Stomach (tissue), 4 donors: ENCODE measurements around the gene PRKN.

Experiments
- CTCF ChIP-seq, 7 experiments: fragments of 450-650 bp in 4 of 7; fragments of 200-600 bp in 3 of 7; sonication (generic) in 3 of 7; IDR thresholded peaks; one replicate each; pipeline ENCODE4 v1.5.1; 2016 to 2019; ENCODE audit warnings: antibody characterized with exemption in 7 of 7, control low read depth in 2 of 7, mild to moderate bottlenecking in 1 of 7
- POLR2A ChIP-seq, 4 donors: fragments of 450-650 bp; IDR thresholded peaks; one replicate each; pipeline ENCODE4 v1.6.1; 2016; ENCODE audit warnings: antibody characterized with exemption in 4 of 4, control low read depth in 2 of 4, mild to moderate bottlenecking in 1 of 4, moderate library complexity in 1 of 4
- POLR2AphosphoS5 ChIP-seq, 3 donors: sonication (generic); formaldehyde crosslinking; IDR thresholded peaks; one replicate each; pipeline ENCODE4 v1.6.1; 2016; ENCODE audit warnings: antibody characterized with exemption in 3 of 3

DNA sequence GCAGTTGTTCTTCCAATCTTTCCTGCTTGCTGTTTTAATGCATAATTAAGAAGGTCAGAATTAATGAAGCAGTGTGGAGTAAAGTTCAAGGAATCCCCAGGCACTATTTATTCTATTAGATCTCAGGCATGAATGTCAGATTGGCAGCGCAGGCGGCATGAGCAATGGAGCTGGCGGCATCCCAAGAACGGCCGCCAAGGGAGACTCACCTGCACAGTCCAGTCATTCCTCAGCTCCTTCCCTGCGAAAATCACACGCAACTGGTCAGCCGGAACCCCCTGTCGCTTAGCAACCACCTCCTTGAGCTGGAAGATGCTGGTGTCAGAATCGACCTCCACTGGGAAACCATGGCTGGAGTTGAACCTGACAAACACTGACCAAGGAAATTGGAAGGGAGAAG lies 284.5 kb downstream of the PRKN start:
- TF ChIP-seq CTCF (IDR thresholded peaks at IDR 0.05) (no peak), POLR2A (IDR thresholded peaks at IDR 0.05) (no peak), POLR2AphosphoS5 (IDR thresholded peaks at IDR 0.05) (no peak)
